ENCODE results near the gene NT5E. TPM values are rescaled to one million over a fixed set of nuclear protein-coding genes. Genes with fewer than 3 reads are reported as not detected.

NT5E gene
- total and polyA plus RNA-seq, 5 donors from 2014 or later = 0.62 to 13.7 (median 11.0) TPM

- H3K4me3 ChIP-seq (ENCODE audit: low read depth, low read length) = no peak overlapping the region
- Mint-ChIP-seq H3K27me3 (peaks cover 18% of the 10 kb centered on the region), H3K9me3 (peaks cover 0 to 2% (median 0%) of the 10 kb centered on the region in 7 donors), H3K36me3 (no peaks in the 10 kb centered on the region), H3K4me3 (no peak overlapping the region), H3K27ac (peak overlapping the region in 1 of 3 donors; percentile 2), H3K4me1 (peaks cover 4 to 5% (median 5%) of the 10 kb centered on the region in 4 donors)
- no peaks in the 10 kb centered on the region for H3K36me3 ChIP-seq (ENCODE audit: control insufficient read depth, insufficient read depth, low read length)
- no peaks in the 10 kb centered on the region for H3K9me3 ChIP-seq (ENCODE audit: control insufficient read depth in 2 of 2, low read length in 2 of 2)
- H3K27ac ChIP-seq (ENCODE audit: insufficient read depth, low read length, poor library complexity, severe bottlenecking) = no peak overlapping the region
- H3K27me3 ChIP-seq (ENCODE audit: control insufficient read depth, insufficient read depth, low read length) = no peaks in the 10 kb centered on the region
- ATAC-seq (ENCODE audit: low read depth in 2 of 2) = peak; percentile 80 to 81
- no peaks in the 10 kb centered on the region for H3K4me1 ChIP-seq (ENCODE audit: control insufficient read depth, insufficient read depth, low read length, poor library complexity, severe bottlenecking)
- DNase-seq = peak; percentile 40 to 72 (median 62)
Observed at GRCh38 chr6:85482905-85483700, 33.2 kb downstream of the NT5E start.

- H3K9me3 ChIP-seq (ENCODE audit: control insufficient read depth in 2 of 2, low read length in 2 of 2) = no peaks in the 10 kb centered on the region
- no peak overlapping the region for H3K4me3 Mint-ChIP-seq
- no peak overlapping the region for H3K4me3 ChIP-seq (ENCODE audit: low read depth, low read length)
- no peak overlapping the region for H3K27ac Mint-ChIP-seq
- peaks cover 4 to 5% (median 5%) of the 10 kb centered on the region in 4 donors for H3K4me1 Mint-ChIP-seq
- H3K27me3 ChIP-seq (ENCODE audit: control insufficient read depth, insufficient read depth, low read length) = no peaks in the 10 kb centered on the region
- H3K36me3 ChIP-seq (ENCODE audit: control insufficient read depth, insufficient read depth, low read length) = no peaks in the 10 kb centered on the region
- DNase-seq (no peak), ATAC-seq (ENCODE audit: low read depth in 2 of 2) (no peak)
- H3K9me3 Mint-ChIP-seq = peaks cover 0 to 2% (median 0%) of the 10 kb centered on the region in 7 donors
- H3K27me3 Mint-ChIP-seq = peaks cover 18% of the 10 kb centered on the region
- no peaks in the 10 kb centered on the region for H3K4me1 ChIP-seq (ENCODE audit: control insufficient read depth, insufficient read depth, low read length, poor library complexity, severe bottlenecking)
- no peaks in the 10 kb centered on the region for H3K36me3 Mint-ChIP-seq
- H3K27ac ChIP-seq (ENCODE audit: insufficient read depth, low read length, poor library complexity, severe bottlenecking) = no peak overlapping the region
Observed at GRCh38 chr6:85483846-85484245, 34.0 kb downstream of the NT5E start.

GRCh38 chr6:85484948-85485347 is 35.1 kb downstream of the NT5E start:
- H3K36me3 ChIP-seq (ENCODE audit: control insufficient read depth, insufficient read depth, low read length) = no peaks in the 10 kb centered on the region
- no peaks in the 10 kb centered on the region for H3K4me1 ChIP-seq (ENCODE audit: control insufficient read depth, insufficient read depth, low read length, poor library complexity, severe bottlenecking)
- H3K9me3 Mint-ChIP-seq = peaks cover 0 to 2% (median 0%) of the 10 kb centered on the region in 7 donors
- no peak overlapping the region for H3K27ac Mint-ChIP-seq
- no peaks in the 10 kb centered on the region for H3K36me3 Mint-ChIP-seq
- no peaks in the 10 kb centered on the region for H3K9me3 ChIP-seq (ENCODE audit: control insufficient read depth in 2 of 2, low read length in 2 of 2)
- H3K4me1 Mint-ChIP-seq = peaks cover 4 to 5% (median 5%) of the 10 kb centered on the region in 4 donors
- H3K27me3 Mint-ChIP-seq = peaks cover 18% of the 10 kb centered on the region
- no peak overlapping the region for H3K4me3 Mint-ChIP-seq
- no peak for ATAC-seq (ENCODE audit: low read depth in 2 of 2)
- H3K27ac ChIP-seq (ENCODE audit: insufficient read depth, low read length, poor library complexity, severe bottlenecking) = no peak overlapping the region
- H3K4me3 ChIP-seq (ENCODE audit: low read depth, low read length) = no peak overlapping the region
- H3K27me3 ChIP-seq (ENCODE audit: control insufficient read depth, insufficient read depth, low read length) = no peaks in the 10 kb centered on the region
- no peak for DNase-seq

- no peaks in the 10 kb centered on the region for H3K27me3 ChIP-seq (ENCODE audit: control insufficient read depth, insufficient read depth, low read length)
- peaks cover under 1% of the 10 kb centered on the region for H3K27me3 Mint-ChIP-seq
- no peaks in the 10 kb centered on the region for H3K36me3 ChIP-seq (ENCODE audit: control insufficient read depth, insufficient read depth, low read length)
- no peaks in the 10 kb centered on the region for H3K9me3 ChIP-seq (ENCODE audit: control insufficient read depth in 2 of 2, low read length in 2 of 2)
- H3K4me3 ChIP-seq (ENCODE audit: low read depth, low read length) = no peak overlapping the region
- H3K4me1 Mint-ChIP-seq = no peaks in the 10 kb centered on the region
- DNase-seq = no peak
- H3K9me3 Mint-ChIP-seq = peaks cover 0 to 3% (median 0%) of the 10 kb centered on the region in 7 donors
- no peaks in the 10 kb centered on the region for H3K36me3 Mint-ChIP-seq
- H3K27ac ChIP-seq (ENCODE audit: insufficient read depth, low read length, poor library complexity, severe bottlenecking) = no peak overlapping the region
- ATAC-seq (ENCODE audit: low read depth in 2 of 2) = no peak
- H3K4me3 Mint-ChIP-seq = no peak overlapping the region
- H3K27ac Mint-ChIP-seq = no peak overlapping the region
- no peaks in the 10 kb centered on the region for H3K4me1 ChIP-seq (ENCODE audit: control insufficient read depth, insufficient read depth, low read length, poor library complexity, severe bottlenecking)
Observed at GRCh38 chr6:85490516-85491248, 40.8 kb downstream of the NT5E start.

- Histone ChIP-seq H3K36me3 (ENCODE audit: control insufficient read depth, insufficient read depth, low read length) (no peaks in the 10 kb centered on the region), H3K9me3 (ENCODE audit: control insufficient read depth in 2 of 2, low read length in 2 of 2) (no peaks in the 10 kb centered on the region), H3K27ac (ENCODE audit: insufficient read depth, low read length, poor library complexity, severe bottlenecking) (no peak overlapping the region), H3K4me3 (ENCODE audit: low read depth, low read length) (no peak overlapping the region), H3K4me1 (ENCODE audit: control insufficient read depth, insufficient read depth, low read length, poor library complexity, severe bottlenecking) (no peaks in the 10 kb centered on the region), H3K27me3 (ENCODE audit: control insufficient read depth, insufficient read depth, low read length) (no peaks in the 10 kb centered on the region)
- no peaks in the 10 kb centered on the region for H3K27me3 Mint-ChIP-seq
- H3K27ac Mint-ChIP-seq = no peak overlapping the region
- DNase-seq (no peak), ATAC-seq (ENCODE audit: low read depth in 2 of 2) (no peak)
- H3K36me3 Mint-ChIP-seq = no peaks in the 10 kb centered on the region
- H3K4me3 Mint-ChIP-seq = no peak overlapping the region
- H3K9me3 Mint-ChIP-seq = peaks cover 0 to 13% (median 4%) of the 10 kb centered on the region in 7 donors
- H3K4me1 Mint-ChIP-seq = peaks cover 0 to 2% (median 0%) of the 10 kb centered on the region in 4 donors
Observed at GRCh38 chr6:85493389-85493788, 43.5 kb downstream of the NT5E start.

- DNase-seq (no peak), ATAC-seq (ENCODE audit: low read depth in 2 of 2) (no peak)
- H3K9me3 ChIP-seq (ENCODE audit: control insufficient read depth in 2 of 2, low read length in 2 of 2) = no peaks in the 10 kb centered on the region
- no peaks in the 10 kb centered on the region for H3K36me3 ChIP-seq (ENCODE audit: control insufficient read depth, insufficient read depth, low read length)
- Mint-ChIP-seq H3K36me3 (no peaks in the 10 kb centered on the region), H3K4me1 (peaks cover 0 to 6% (median 0%) of the 10 kb centered on the region in 4 donors), H3K4me3 (no peak overlapping the region), H3K27me3 (no peaks in the 10 kb centered on the region), H3K9me3 (peaks cover 0 to 13% (median 4%) of the 10 kb centered on the region in 7 donors), H3K27ac (peak overlapping the region in 1 of 3 donors; percentile 48)
- H3K27ac ChIP-seq (ENCODE audit: insufficient read depth, low read length, poor library complexity, severe bottlenecking) = no peak overlapping the region
- H3K4me3 ChIP-seq (ENCODE audit: low read depth, low read length) = no peak overlapping the region
- no peaks in the 10 kb centered on the region for H3K4me1 ChIP-seq (ENCODE audit: control insufficient read depth, insufficient read depth, low read length, poor library complexity, severe bottlenecking)
- H3K27me3 ChIP-seq (ENCODE audit: control insufficient read depth, insufficient read depth, low read length) = no peaks in the 10 kb centered on the region
Observed at GRCh38 chr6:85494547-85495536, 45.0 kb downstream of the NT5E start.

GRCh38 chr6:85496009-85496579 is 46.2 kb downstream of the NT5E start:
- Histone ChIP-seq H3K27ac (ENCODE audit: insufficient read depth, low read length, poor library complexity, severe bottlenecking) (no peak overlapping the region), H3K36me3 (ENCODE audit: control insufficient read depth, insufficient read depth, low read length) (no peaks in the 10 kb centered on the region), H3K4me1 (ENCODE audit: control insufficient read depth, insufficient read depth, low read length, poor library complexity, severe bottlenecking) (no peaks in the 10 kb centered on the region), H3K9me3 (ENCODE audit: control insufficient read depth in 2 of 2, low read length in 2 of 2) (no peaks in the 10 kb centered on the region), H3K27me3 (ENCODE audit: control insufficient read depth, insufficient read depth, low read length) (no peaks in the 10 kb centered on the region), H3K4me3 (ENCODE audit: low read depth, low read length) (no peak overlapping the region)
- H3K27me3 Mint-ChIP-seq = no peaks in the 10 kb centered on the region
- ATAC-seq (ENCODE audit: low read depth in 2 of 2) (no peak), DNase-seq (no peak)
- H3K9me3 Mint-ChIP-seq = peaks cover 0 to 13% (median 5%) of the 10 kb centered on the region in 7 donors
- peaks cover 9% of the 10 kb centered on the region for H3K36me3 Mint-ChIP-seq
- H3K4me3 Mint-ChIP-seq = no peak overlapping the region
- peaks cover 0 to 6% (median 0%) of the 10 kb centered on the region in 4 donors for H3K4me1 Mint-ChIP-seq
- H3K27ac Mint-ChIP-seq = no peak overlapping the region

All from CD4-positive, CD25-positive, alpha-beta regulatory T cell (primary cell).